Ovary (tissue), 9 donors: ENCODE data around the gene SULT1C3. TPM values are rescaled to one million over a fixed set of nuclear protein-coding genes. Genes with fewer than 3 reads are reported as not detected.

Experiments used
- DNase-seq, 5 donors: peaks; one replicate each; pipeline ENCODE4 v3.0.0-alpha.2; 2019 to 2020
- H3K27ac ChIP-seq, 2 donors: fragments of 200-600 bp; one replicate each; pipeline versions ENCODE4 v1.5.1 to v1.8.0; 2019 to 2022
- H3K27me3 ChIP-seq: fragments of 200-600 bp; one replicate; pipeline ENCODE4 v1.8.0; 2022
- H3K36me3 ChIP-seq: fragments of 200-600 bp; sonication (generic); one replicate; pipeline ENCODE4 v1.5.1; 2019
- H3K4me1 ChIP-seq: one replicate; pipeline ENCODE4 v1.8.1; 2013; ENCODE audit warnings: mild to moderate bottlenecking, moderate library complexity; ENCODE audit not compliant: insufficient read depth
- H3K4me3 ChIP-seq: fragments of 200-600 bp; sonication (generic); one replicate; pipeline ENCODE4 v1.5.1; 2017
- H3K9me3 ChIP-seq, 2 donors: fragments of 200-600 bp in 1 of 2; sonication (generic) in 1 of 2; one replicate each; pipeline versions ENCODE4 v1.5.1 to v1.8.1; 2013 to 2019; ENCODE audit warnings: mild to moderate bottlenecking in 1 of 2, moderate library complexity in 1 of 2
- EP300 ChIP-seq: sonication (generic); formaldehyde crosslinking; IDR thresholded peaks from one replicate; pipeline ENCODE4 v1.6.1; 2017; ENCODE audit warnings: antibody characterized with exemption
- POLR2A ChIP-seq: fragments of 450-650 bp; IDR thresholded peaks from one replicate; pipeline ENCODE4 v1.6.1; 2017; ENCODE audit warnings: antibody characterized with exemption, mild to moderate bottlenecking, moderate library complexity
- WGBS, 3 donors: extraction: QIAGEN DNeasy Blood & Tissue Kit in 1 of 3; methylation state at CpG; one replicate each; pipeline versions ENCODE4 v1.1.5 to v1.1.7; 2013 to 2017; 5-methylcytosine and 5-hydroxymethylcytosine counted together
- intact Hi-C, 4 donors: fragments of 100-400 bp; cut with DNase I; formaldehyde crosslinking; loops; one replicate each; pipeline versions ENCODE4 v1.11.0 to v1.15.1; 2022 to 2023
- polyA plus RNA-seq, 2 donors: library from polyadenylated mRNA; stranded (reverse); fragments of 200-250 nt in 1 of 2; fragments of 350-450 nt in 1 of 2; fragmentation: Illumina TruSeq in 1 of 2; extraction: RNeasy Lipid Tissue Mini Kit (QIAGEN cat#74804) in 1 of 2; gene quantifications; one replicate each; pipeline ENCODE4 v1.2.3, GENCODE V29; 2013 to 2014
- total RNA-seq, 7 donors: library from RNA; depleted of rRNA in 2 of 7; stranded (reverse); fragments of >200 nt in 2 of 7; fragmentation: NEBNext Ultra II Directional in 3 of 7; extraction: Animal tissue kit (Norgen Biotek cat#: 25700) in 3 of 7; gene quantifications; one replicate each; pipeline versions ENCODE4 v1.1.0 to v1.2.4, GENCODE V29; 2016 to 2023
- TF ChIP-seq, protein P1 (sequence below), 3 donors: fragments of 450-650 bp in 2 of 3; fragments of 200-600 bp in 1 of 3; IDR thresholded peaks; one replicate each; pipeline versions ENCODE4 v1.5.1 to v1.8.0; 2016 to 2022; ENCODE audit warnings: antibody characterized with exemption in 3 of 3, mild to moderate bottlenecking in 1 of 3
- donor health status: DM: no; HTN: no; CAD: no; lungs with moderate emphysema.
- donor health status: DM: no; HTN: no; CAD: no.
- donor health status: Bipolar disorder and iron deficiency.
- donor health status: DM: yes; HTN: yes; CAD: no.
- donor health status: DM: no; HTN: no; CAD: no.
- donor health status: DM: yes; HTN: yes; CAD: no.

The SULT1C3 gene
- total and polyA plus RNA-seq, 9 donors, result not detected

- DNase-seq, result no peak
- Histone ChIP-seq H3K36me3 (no peaks in the 10 kb centered on the region), H3K27me3 (no peaks in the 10 kb centered on the region), H3K9me3 (no peaks in the 10 kb centered on the region), H3K4me1 (no peaks in the 10 kb centered on the region), H3K4me3 (no peak overlapping the region), H3K27ac (no peak overlapping the region)
- TF ChIP-seq EP300 (no peak), POLR2A (no peak)
- TF ChIP-seq, protein P1, sequence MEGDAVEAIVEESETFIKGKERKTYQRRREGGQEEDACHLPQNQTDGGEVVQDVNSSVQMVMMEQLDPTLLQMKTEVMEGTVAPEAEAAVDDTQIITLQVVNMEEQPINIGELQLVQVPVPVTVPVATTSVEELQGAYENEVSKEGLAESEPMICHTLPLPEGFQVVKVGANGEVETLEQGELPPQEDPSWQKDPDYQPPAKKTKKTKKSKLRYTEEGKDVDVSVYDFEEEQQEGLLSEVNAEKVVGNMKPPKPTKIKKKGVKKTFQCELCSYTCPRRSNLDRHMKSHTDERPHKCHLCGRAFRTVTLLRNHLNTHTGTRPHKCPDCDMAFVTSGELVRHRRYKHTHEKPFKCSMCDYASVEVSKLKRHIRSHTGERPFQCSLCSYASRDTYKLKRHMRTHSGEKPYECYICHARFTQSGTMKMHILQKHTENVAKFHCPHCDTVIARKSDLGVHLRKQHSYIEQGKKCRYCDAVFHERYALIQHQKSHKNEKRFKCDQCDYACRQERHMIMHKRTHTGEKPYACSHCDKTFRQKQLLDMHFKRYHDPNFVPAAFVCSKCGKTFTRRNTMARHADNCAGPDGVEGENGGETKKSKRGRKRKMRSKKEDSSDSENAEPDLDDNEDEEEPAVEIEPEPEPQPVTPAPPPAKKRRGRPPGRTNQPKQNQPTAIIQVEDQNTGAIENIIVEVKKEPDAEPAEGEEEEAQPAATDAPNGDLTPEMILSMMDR (IDR thresholded peaks at IDR 0.05), result no peak
- intact Hi-C loops, result no loop called here
- 80 to 89% (median 80%) methylated on average over 1 of the region's 1 CpG for WGBS, 3 donors
Observed at GRCh38 chr2:108260773-108261172, 21.0 kb downstream of the SULT1C3 start.

GRCh38 chr2:108262036-108262435 is 22.3 kb downstream of the SULT1C3 start:
- Histone ChIP-seq H3K27ac (no peak overlapping the region), H3K4me3 (no peak overlapping the region), H3K36me3 (no peaks in the 10 kb centered on the region), H3K27me3 (no peaks in the 10 kb centered on the region), H3K9me3 (no peaks in the 10 kb centered on the region), H3K4me1 (no peaks in the 10 kb centered on the region)
- TF ChIP-seq EP300, result no peak
- TF ChIP-seq, protein P1 (IDR thresholded peaks at IDR 0.05), result no peak
- TF ChIP-seq POLR2A, result no peak
- WGBS, 3 donors, result 69 to 78% (median 78%) methylated on average over 1 of the region's 1 CpG
- intact Hi-C loops, result no loop called here
- no peak for DNase-seq

DNA sequence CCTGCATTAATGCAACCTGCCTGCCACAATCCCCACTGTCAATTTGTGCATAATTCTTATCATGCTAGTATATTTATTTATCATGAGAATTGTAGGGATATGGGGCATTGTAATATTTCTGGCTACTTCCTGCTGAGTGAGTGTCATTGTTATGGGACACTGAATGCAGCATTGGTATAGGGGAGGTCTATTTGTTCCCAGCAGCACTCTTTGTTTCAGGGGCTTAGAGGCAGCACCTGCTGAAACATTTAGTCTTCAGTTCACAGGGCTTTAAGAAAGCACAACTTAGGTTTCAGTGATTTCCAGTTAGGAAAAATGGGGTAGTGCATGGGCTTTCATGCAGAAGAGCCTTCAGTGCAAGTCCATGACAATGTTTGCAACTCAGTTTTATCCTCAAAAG is 23.6 kb downstream of the SULT1C3 start:
- H3K9me3 ChIP-seq, result no peaks in the 10 kb centered on the region
- no peaks in the 10 kb centered on the region for H3K27me3 ChIP-seq
- H3K27ac ChIP-seq, result no peak overlapping the region
- intact Hi-C loops, result no loop called here
- TF ChIP-seq EP300, result no peak
- TF ChIP-seq, protein P1 (IDR thresholded peaks at IDR 0.05), result no peak
- TF ChIP-seq POLR2A, result no peak
- no peaks in the 10 kb centered on the region for H3K4me1 ChIP-seq
- H3K36me3 ChIP-seq, result no peaks in the 10 kb centered on the region
- no peak for DNase-seq
- H3K4me3 ChIP-seq, result no peak overlapping the region

DNA sequence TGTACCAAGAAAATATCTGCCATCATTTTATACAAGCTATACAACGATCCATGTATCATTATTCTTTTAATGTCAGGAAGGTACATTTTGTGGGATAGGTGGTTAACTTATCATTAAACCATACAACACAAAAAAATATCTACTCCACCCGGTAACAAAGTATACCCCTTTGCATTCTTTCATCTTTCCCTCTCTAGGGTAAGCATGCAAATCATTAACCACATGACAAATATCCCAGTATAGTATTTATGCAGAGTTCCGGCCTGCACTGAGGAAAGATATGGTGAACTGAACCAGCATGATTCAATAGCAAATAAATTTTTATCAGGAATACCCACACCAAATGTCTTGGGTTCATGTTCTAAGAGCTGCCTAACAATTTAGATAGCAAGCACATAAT is 26.4 kb downstream of the SULT1C3 start:
- no peaks in the 10 kb centered on the region for H3K9me3 ChIP-seq
- TF ChIP-seq, protein P1 (IDR thresholded peaks at IDR 0.05), result no peak
- no peak for TF ChIP-seq POLR2A
- TF ChIP-seq EP300, result no peak
- WGBS, 3 donors, result 70 to 79% (median 74%) methylated on average over 3 of the region's 3 CpGs
- intact Hi-C loops, result no loop called here
- no peak for DNase-seq
- H3K4me3 ChIP-seq, result no peak overlapping the region
- no peaks in the 10 kb centered on the region for H3K36me3 ChIP-seq
- no peak overlapping the region for H3K27ac ChIP-seq
- no peaks in the 10 kb centered on the region for H3K4me1 ChIP-seq
- no peaks in the 10 kb centered on the region for H3K27me3 ChIP-seq

DNA sequence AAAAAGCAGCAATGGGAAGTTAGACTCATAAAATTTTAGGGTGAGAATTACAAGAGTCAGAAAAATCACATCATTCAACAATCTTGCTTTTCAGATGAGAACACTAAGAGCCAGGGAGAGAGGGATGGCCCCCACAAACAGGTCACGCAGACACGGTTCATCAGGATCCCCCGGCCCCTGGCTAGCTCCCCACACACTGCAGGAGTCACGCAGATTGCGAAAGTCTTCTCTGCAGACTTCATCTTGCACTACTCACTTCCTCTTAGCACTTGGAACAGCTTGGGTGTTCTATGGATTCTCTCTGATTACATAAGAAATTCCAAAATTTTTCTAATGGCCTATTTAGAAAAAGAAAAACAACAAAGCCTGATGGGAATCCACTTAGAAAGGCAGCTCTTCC is 27.3 kb downstream of the SULT1C3 start:
- H3K27ac ChIP-seq, result no peak overlapping the region
- H3K9me3 ChIP-seq, result no peaks in the 10 kb centered on the region
- 54 to 62% (median 55%) methylated on average over 5 of the region's 5 CpGs for whole genome bisulfite sequencing, 3 donors
- H3K4me1 ChIP-seq, result no peaks in the 10 kb centered on the region
- no peaks in the 10 kb centered on the region for H3K36me3 ChIP-seq
- H3K27me3 ChIP-seq, result no peaks in the 10 kb centered on the region
- TF ChIP-seq EP300, result no peak
- TF ChIP-seq POLR2A, result no peak
- TF ChIP-seq, protein P1 (IDR thresholded peaks at IDR 0.05), result no peak
- H3K4me3 ChIP-seq, result no peak overlapping the region
- DNase-seq, result no peak
- intact Hi-C loops, result no loop called here
